Stimulated activated CD8-positive, alpha-beta memory T cell treated with anti-CD3 and anti-CD28 coated beads, Interleukin-15, amount 100 ng/mL, for 48 hours (primary cell): ENCODE measurements around the gene HDDC3.

ENCODE experiments used
- DNase-seq, 2 donors: peaks; one replicate each; pipeline ENCODE4 v3.0.0-alpha.2; 2020; ENCODE audit warnings: low read depth in 2 of 2

HDDC3 gene

GRCh38 chr15:90953947-90954711, 21.8 kb upstream of the HDDC3 start:
- no peak for DNase-seq

- DNase-seq, result no peak
Observed at GRCh38 chr15:90952901-90953677, 20.7 kb upstream of the HDDC3 start.

GRCh38 chr15:90950676-90951075, 18.3 kb upstream of the HDDC3 start:
- DNase-seq, result no peak

- DNase-seq, result no peak
Observed at GRCh38 chr15:90949979-90950675, 17.8 kb upstream of the HDDC3 start.

GRCh38 chr15:90948506-90948905, 16.2 kb upstream of the HDDC3 start:
- no peak for DNase-seq

- DNase-seq, result no peak
Observed at GRCh38 chr15:90947577-90948357, 15.4 kb upstream of the HDDC3 start.

GRCh38 chr15:90946941-90947576, 14.7 kb upstream of the HDDC3 start:
- no peak for DNase-seq

- no peak for DNase-seq
Observed at GRCh38 chr15:90946538-90946937, 14.2 kb upstream of the HDDC3 start.

GRCh38 chr15:90945091-90945490, 12.7 kb upstream of the HDDC3 start:
- no peak for DNase-seq

GRCh38 chr15:90942354-90943120, 10.2 kb upstream of the HDDC3 start:
- no peak for DNase-seq

GRCh38 chr15:90941038-90941437, 8.7 kb upstream of the HDDC3 start:
- no peak for DNase-seq

- DNase-seq, result no peak
Observed at GRCh38 chr15:90939756-90940155, 7.4 kb upstream of the HDDC3 start.

- no peak for DNase-seq
Observed at GRCh38 chr15:90938261-90938660, 5.9 kb upstream of the HDDC3 start.

- DNase-seq, result no peak
Observed at GRCh38 chr15:90936823-90937222, 4.5 kb upstream of the HDDC3 start.

- DNase-seq, result peak; percentile 90 to 94
Observed at GRCh38 chr15:90934949-90935751, 2.8 kb upstream of the HDDC3 start, which contains the start of gene UNC45A. Gene UNC45A (plus strand): TSS chr15:90935285. CDS start chr15:90935325, 40 bp downstream.

- DNase-seq, result peak; percentile 77 to 87
Observed at GRCh38 chr15:90934256-90934948, 2.1 kb upstream of the HDDC3 start.

- no peak for DNase-seq
Observed at GRCh38 chr15:90933301-90933700, 952 bp upstream of the HDDC3 start.

GRCh38 chr15:90932660-90932991, 277 bp upstream of the HDDC3 start:
- no peak for DNase-seq

- no peak for DNase-seq
Observed at GRCh38 chr15:90931575-90931827, 848 bp downstream of the HDDC3 start.
